ENCODE results near the gene ARL8A.

Gene ARL8A

DNA sequence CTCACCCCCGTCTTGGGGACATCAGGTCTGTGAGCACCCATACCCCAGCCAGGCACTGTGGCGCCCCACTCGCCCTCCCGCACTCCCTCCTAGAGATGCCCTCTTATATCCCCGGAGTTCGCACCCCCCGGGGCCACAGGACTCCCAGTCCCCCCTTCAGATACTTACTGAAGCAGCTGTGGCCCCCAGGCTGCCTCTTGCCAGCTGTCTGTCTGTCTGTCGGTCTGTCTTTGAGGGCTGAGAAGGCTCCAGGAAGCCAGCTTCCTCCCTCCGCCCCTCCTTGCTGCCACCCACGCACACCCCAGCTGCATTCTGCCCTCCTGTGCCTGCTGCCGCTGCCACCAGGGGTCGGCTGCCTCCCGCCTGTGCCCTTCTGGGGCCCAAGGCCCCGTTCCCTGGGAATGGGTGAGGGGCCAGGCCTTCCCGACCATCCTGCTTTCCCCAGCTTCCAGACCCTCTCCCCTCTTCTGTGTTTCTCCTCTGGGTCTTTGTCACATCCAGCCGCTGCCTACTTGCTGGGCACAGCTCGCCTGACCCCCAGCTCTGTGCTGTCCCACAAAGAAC lies 15.9 kb upstream of the ARL8A start, which contains the start of gene PTPN7:
Gene PTPN7 (minus strand): TSS at position 226 of the 564 bp plus-strand sequence. CDS start 1,200 bp downstream, outside the sequence.
- Histone ChIP-seq H3K27ac (ENCODE audit: low read length) (peak within 1 kb of the TSS; percentile 77), H3K27me3 (replicated peaks; ENCODE audit: insufficient read depth, low read length) (no peaks in the 10 kb centered on the region), H3K9me2 (replicated peaks; ENCODE audit: insufficient read depth, low read length) (no peaks in the 10 kb centered on the region), H3K79me2 (ENCODE audit: low read length) (peaks cover 53% of the 10 kb centered on the region), H3K36me3 (replicated peaks; ENCODE audit: insufficient read depth, low read length) (no peaks in the 10 kb centered on the region; the same call in 1 of the 2 replicates), H2AFZ (ENCODE audit: low read length) (peak within 1 kb of the TSS; percentile 54), H4K20me1 (ENCODE audit: insufficient read depth, low read length) (no peaks in the 10 kb centered on the region), H3K4me1 (ENCODE audit: low read length) (peaks cover 16% of the 10 kb centered on the region), H3K4me2 (ENCODE audit: low read depth, low read length) (peak within 1 kb of the TSS; percentile 99), H3K4me3 (ENCODE audit: low read length) (peak within 1 kb of the TSS; percentile 77), H3K9me3 (replicated peaks; ENCODE audit: insufficient read depth, low read length) (no peaks in the 10 kb centered on the region), H3F3A (ENCODE audit: insufficient read depth, low read length) (0 out of 2 replicates have a peak, but pooled peaks cover 3% of the 10 kb centered on the region), H3K9ac (ENCODE audit: low read length) (peak within 1 kb of the TSS; percentile 93)
- no peak for TF ChIP-seq EZH2 (optimal IDR thresholded peaks at IDR 0.05; ENCODE audit: low read depth, low read length)
- no peak for TF ChIP-seq EZH2phosphoT487 (IDR thresholded peaks at IDR 0.05; ENCODE audit: low read length)
- TF ChIP-seq CTCF (IDR thresholded peaks at IDR 0.05; ENCODE audit: low read length), result peak; percentile 92
- DNase-seq, result peak; percentile 86

- peak overlapping the region; percentile 99 for H3K4me2 ChIP-seq (ENCODE audit: low read depth, low read length)
- H3K4me3 ChIP-seq (ENCODE audit: low read length), result peak overlapping the region; percentile 77
- H3F3A ChIP-seq (ENCODE audit: insufficient read depth, low read length), result 0 out of 2 replicates have a peak, but pooled peaks cover 3% of the 10 kb centered on the region
These were observed 15.2 kb upstream of the ARL8A start for GRCh38 chr1:202159534-202160371.

More at GRCh38 chr1:202159534-202160371, 15.2 kb upstream of the ARL8A start:
- no peaks in the 10 kb centered on the region for H3K9me3 ChIP-seq (replicated peaks; ENCODE audit: insufficient read depth, low read length)
- no peaks in the 10 kb centered on the region; the same call in 1 of the 2 replicates for H3K36me3 ChIP-seq (replicated peaks; ENCODE audit: insufficient read depth, low read length)
- TF ChIP-seq EZH2 (optimal IDR thresholded peaks at IDR 0.05; ENCODE audit: low read depth, low read length), result no peak
- no peak for TF ChIP-seq CTCF (IDR thresholded peaks at IDR 0.05; ENCODE audit: low read length)
- no peak for TF ChIP-seq EZH2phosphoT487 (IDR thresholded peaks at IDR 0.05; ENCODE audit: low read length)
- no peaks in the 10 kb centered on the region for H3K9me2 ChIP-seq (replicated peaks; ENCODE audit: insufficient read depth, low read length)
- H3K4me1 ChIP-seq (ENCODE audit: low read length), result peaks cover 16% of the 10 kb centered on the region
- H3K79me2 ChIP-seq (ENCODE audit: low read length), result peaks cover 56% of the 10 kb centered on the region
- H3K9ac ChIP-seq (ENCODE audit: low read length), result peak overlapping the region; percentile 93
- peak; percentile 75 for DNase-seq
- H3K27ac ChIP-seq (ENCODE audit: low read length), result peak overlapping the region; percentile 77
- H4K20me1 ChIP-seq (ENCODE audit: insufficient read depth, low read length), result no peaks in the 10 kb centered on the region
- H3K27me3 ChIP-seq (replicated peaks; ENCODE audit: insufficient read depth, low read length), result no peaks in the 10 kb centered on the region
- peak overlapping the region; percentile 54 for H2AFZ ChIP-seq (ENCODE audit: low read length)
